Lower leg skin (tissue), 3 donors: ENCODE measurements around the gene FNIP2.

Experiments
- CTCF ChIP-seq, 3 donors: fragments of 450-650 bp; IDR thresholded peaks; one replicate each; pipeline ENCODE4 v1.5.1; 2016; ENCODE audit warnings: antibody characterized with exemption in 3 of 3, mild to moderate bottlenecking in 3 of 3, moderate library complexity in 2 of 3
- POLR2A ChIP-seq, 2 donors: fragments of 450-650 bp; IDR thresholded peaks; one replicate each; pipeline ENCODE4 v1.6.1; 2016 to 2017; ENCODE audit warnings: antibody characterized with exemption in 2 of 2, mild to moderate bottlenecking in 1 of 2, moderate library complexity in 1 of 2

- no peak for TF ChIP-seq CTCF (IDR thresholded peaks at IDR 0.05)
- no peak for TF ChIP-seq POLR2A (IDR thresholded peaks at IDR 0.05)
These were observed 80.9 kb downstream of the FNIP2 start for GRCh38 chr4:158849681-158850080.
